Panc1 (cell line): ENCODE measurements around the gene PHF23.

Source experiments
- POLR2AphosphoS5 ChIP-seq: IDR thresholded peaks from 2 replicates; pipeline ENCODE4 v1.6.1; 2012; ENCODE audit warnings: mild to moderate bottlenecking, low read depth, low read length, moderate library complexity
- SIN3A ChIP-seq: IDR thresholded peaks from 2 replicates; pipeline ENCODE4 v1.6.1; 2012; ENCODE audit warnings: low read depth, mild to moderate bottlenecking, low read length, moderate library complexity, borderline replicate concordance; ENCODE audit not compliant: insufficient read depth
- TCF7L2 ChIP-seq: IDR thresholded peaks from 2 replicates; pipeline ENCODE4 v1.6.1; 2011; ENCODE audit warnings: mild to moderate bottlenecking, low read depth, low read length, inconsistent platforms
- TF ChIP-seq, protein P1 (sequence below): fragments of 450-650 bp; IDR thresholded peaks from 2 replicates; pipeline ENCODE4 v1.5.1; 2017; ENCODE audit warnings: mild to moderate bottlenecking
- TF ChIP-seq, protein P2 (sequence below), 2 experiments: IDR thresholded peaks; 2 replicates each; pipeline ENCODE4 v1.6.1; 2011 to 2012; ENCODE audit warnings: low read depth in 2 of 2, control low read depth in 1 of 2, low read length in 1 of 2, mild to moderate bottlenecking in 1 of 2, moderate library complexity in 1 of 2; ENCODE audit not compliant: insufficient read depth in 1 of 2

GRCh38 chr17:7228920-7229319, 10.3 kb downstream of the PHF23 start:
- TF ChIP-seq, protein P1, sequence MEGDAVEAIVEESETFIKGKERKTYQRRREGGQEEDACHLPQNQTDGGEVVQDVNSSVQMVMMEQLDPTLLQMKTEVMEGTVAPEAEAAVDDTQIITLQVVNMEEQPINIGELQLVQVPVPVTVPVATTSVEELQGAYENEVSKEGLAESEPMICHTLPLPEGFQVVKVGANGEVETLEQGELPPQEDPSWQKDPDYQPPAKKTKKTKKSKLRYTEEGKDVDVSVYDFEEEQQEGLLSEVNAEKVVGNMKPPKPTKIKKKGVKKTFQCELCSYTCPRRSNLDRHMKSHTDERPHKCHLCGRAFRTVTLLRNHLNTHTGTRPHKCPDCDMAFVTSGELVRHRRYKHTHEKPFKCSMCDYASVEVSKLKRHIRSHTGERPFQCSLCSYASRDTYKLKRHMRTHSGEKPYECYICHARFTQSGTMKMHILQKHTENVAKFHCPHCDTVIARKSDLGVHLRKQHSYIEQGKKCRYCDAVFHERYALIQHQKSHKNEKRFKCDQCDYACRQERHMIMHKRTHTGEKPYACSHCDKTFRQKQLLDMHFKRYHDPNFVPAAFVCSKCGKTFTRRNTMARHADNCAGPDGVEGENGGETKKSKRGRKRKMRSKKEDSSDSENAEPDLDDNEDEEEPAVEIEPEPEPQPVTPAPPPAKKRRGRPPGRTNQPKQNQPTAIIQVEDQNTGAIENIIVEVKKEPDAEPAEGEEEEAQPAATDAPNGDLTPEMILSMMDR: no peak
- TF ChIP-seq, protein P2, sequence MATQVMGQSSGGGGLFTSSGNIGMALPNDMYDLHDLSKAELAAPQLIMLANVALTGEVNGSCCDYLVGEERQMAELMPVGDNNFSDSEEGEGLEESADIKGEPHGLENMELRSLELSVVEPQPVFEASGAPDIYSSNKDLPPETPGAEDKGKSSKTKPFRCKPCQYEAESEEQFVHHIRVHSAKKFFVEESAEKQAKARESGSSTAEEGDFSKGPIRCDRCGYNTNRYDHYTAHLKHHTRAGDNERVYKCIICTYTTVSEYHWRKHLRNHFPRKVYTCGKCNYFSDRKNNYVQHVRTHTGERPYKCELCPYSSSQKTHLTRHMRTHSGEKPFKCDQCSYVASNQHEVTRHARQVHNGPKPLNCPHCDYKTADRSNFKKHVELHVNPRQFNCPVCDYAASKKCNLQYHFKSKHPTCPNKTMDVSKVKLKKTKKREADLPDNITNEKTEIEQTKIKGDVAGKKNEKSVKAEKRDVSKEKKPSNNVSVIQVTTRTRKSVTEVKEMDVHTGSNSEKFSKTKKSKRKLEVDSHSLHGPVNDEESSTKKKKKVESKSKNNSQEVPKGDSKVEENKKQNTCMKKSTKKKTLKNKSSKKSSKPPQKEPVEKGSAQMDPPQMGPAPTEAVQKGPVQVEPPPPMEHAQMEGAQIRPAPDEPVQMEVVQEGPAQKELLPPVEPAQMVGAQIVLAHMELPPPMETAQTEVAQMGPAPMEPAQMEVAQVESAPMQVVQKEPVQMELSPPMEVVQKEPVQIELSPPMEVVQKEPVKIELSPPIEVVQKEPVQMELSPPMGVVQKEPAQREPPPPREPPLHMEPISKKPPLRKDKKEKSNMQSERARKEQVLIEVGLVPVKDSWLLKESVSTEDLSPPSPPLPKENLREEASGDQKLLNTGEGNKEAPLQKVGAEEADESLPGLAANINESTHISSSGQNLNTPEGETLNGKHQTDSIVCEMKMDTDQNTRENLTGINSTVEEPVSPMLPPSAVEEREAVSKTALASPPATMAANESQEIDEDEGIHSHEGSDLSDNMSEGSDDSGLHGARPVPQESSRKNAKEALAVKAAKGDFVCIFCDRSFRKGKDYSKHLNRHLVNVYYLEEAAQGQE (IDR thresholded peaks at IDR 0.05; ENCODE audit: insufficient read depth in 1 of 2, low read depth in 2 of 2, low read length in 1 of 2): no peak
- TF ChIP-seq SIN3A: no peak
- TF ChIP-seq POLR2AphosphoS5: no peak
- no peak for TF ChIP-seq TCF7L2
